ENCODE measurements around the gene RCHY1. TPM values are rescaled to one million over a fixed set of nuclear protein-coding genes. Genes with fewer than 3 reads are reported as not detected.
A peak's percentile ranks its signal among the peaks of the same experiment; 100 is the strongest.

The RCHY1 gene
- total and polyA plus RNA-seq, 10 donors, result 9.4 to 51.2 (median 39.7) TPM

DNA sequence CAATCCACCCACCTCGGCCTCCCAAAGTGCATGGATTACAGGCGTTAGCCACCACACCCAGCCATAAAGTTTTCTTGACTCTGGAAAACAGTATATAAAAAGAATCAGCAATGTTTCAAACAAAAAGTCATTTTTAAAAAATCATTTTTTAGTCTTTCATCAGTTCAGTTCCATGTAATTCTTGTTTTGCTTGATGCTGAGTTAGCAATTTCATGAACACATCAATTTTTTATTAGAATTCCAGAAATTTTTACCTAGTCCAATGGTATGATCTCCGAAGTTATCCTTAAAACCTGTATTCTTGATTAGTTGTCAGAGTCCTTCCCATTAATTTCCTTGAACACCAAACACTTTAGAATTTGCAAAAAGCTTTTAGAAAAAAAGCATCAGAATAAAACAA lies 56.8 kb downstream of the RCHY1 start:
- no peak for DNase-seq
- WGBS, 5 donors, result 78 to 94% (median 88%) methylated on average over 3 of the region's 3 CpGs
- TF ChIP-seq POLR2A (IDR thresholded peaks at IDR 0.05), result no peak
- TF ChIP-seq, protein P1, sequence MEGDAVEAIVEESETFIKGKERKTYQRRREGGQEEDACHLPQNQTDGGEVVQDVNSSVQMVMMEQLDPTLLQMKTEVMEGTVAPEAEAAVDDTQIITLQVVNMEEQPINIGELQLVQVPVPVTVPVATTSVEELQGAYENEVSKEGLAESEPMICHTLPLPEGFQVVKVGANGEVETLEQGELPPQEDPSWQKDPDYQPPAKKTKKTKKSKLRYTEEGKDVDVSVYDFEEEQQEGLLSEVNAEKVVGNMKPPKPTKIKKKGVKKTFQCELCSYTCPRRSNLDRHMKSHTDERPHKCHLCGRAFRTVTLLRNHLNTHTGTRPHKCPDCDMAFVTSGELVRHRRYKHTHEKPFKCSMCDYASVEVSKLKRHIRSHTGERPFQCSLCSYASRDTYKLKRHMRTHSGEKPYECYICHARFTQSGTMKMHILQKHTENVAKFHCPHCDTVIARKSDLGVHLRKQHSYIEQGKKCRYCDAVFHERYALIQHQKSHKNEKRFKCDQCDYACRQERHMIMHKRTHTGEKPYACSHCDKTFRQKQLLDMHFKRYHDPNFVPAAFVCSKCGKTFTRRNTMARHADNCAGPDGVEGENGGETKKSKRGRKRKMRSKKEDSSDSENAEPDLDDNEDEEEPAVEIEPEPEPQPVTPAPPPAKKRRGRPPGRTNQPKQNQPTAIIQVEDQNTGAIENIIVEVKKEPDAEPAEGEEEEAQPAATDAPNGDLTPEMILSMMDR (IDR thresholded peaks at IDR 0.05 in 8 of 11, conservative IDR thresholded peaks at IDR 0.05 in 3 of 11), result no peak
- TF ChIP-seq POLR2AphosphoS5 (IDR thresholded peaks at IDR 0.05), result no peak
- Histone ChIP-seq H3K4me1 (no peaks in the 10 kb centered on the region), H3K4me3 (no peak overlapping the region), H3K27me3 (replicated peaks in 1 of 7) (peaks cover 0 to 27% (median 0%) of the 10 kb centered on the region in 7 donors), H3K36me3 (no peaks in the 10 kb centered on the region), H3K27ac (no peak overlapping the region), H3K9me3 (peaks cover 0 to under 1% (median 0%) of the 10 kb centered on the region in 8 donors)
- intact Hi-C loops (cut with DNase I; ENCODE audit: low total_unique reads), result no loop called here

DNA sequence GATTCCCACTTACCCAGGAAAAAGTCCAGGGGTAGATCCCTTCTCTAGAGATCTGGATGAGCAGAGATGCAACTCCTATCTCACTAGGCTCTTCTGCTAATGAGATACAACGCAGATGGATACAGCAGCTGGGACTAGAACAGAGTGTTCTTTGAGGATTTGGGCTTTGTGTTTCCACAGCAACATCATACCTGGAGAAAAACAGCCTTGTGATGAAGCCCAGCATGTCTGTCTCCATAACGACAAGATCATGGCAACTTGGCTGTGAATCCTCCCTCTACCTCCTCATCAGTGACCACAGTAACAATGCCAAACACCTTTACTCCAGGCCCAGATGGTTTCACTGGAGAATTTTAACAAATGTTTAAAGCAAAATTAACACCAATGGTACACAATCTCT lies 80.1 kb downstream of the RCHY1 start:
- Histone ChIP-seq H3K27me3 (replicated peaks in 1 of 7) (no peaks in the 10 kb centered on the region), H3K9me3 (peaks cover 0 to 25% (median 19%) of the 10 kb centered on the region in 8 donors), H3K27ac (no peak overlapping the region), H3K4me3 (no peak overlapping the region), H3K36me3 (no peaks in the 10 kb centered on the region), H3K4me1 (no peaks in the 10 kb centered on the region)
- WGBS, 5 donors, result 45 to 97% (median 68%) methylated on average over 2 of the region's 2 CpGs
- no peak for TF ChIP-seq POLR2AphosphoS5 (IDR thresholded peaks at IDR 0.05)
- TF ChIP-seq, protein P1 (IDR thresholded peaks at IDR 0.05 in 8 of 11, conservative IDR thresholded peaks at IDR 0.05 in 3 of 11), result no peak
- TF ChIP-seq POLR2A (IDR thresholded peaks at IDR 0.05), result no peak
- intact Hi-C loops (cut with DNase I; ENCODE audit: low total_unique reads), result no loop called here
- DNase-seq, result no peak

DNA sequence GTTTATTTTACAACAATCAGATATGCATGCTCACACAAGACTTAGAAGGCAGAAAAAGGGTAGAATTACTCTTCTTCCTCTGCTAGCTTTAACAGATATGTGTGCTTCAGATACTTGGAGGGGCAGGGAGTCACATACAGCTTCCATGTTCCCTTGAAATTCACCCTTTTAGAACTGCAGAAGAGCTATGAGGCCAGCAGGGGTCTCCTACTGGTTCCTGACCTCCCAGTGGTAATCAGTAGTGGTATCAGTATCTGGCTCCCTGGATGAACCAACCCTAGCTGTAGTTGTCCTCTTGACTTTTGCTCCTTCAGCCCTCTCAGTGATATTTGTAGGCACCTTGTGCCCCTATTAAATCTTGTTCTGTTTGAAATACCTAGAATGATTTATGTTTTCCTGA lies 81.5 kb downstream of the RCHY1 start:
- H3K9me3 ChIP-seq, result peaks cover 0 to 24% (median 18%) of the 10 kb centered on the region in 8 donors
- H3K4me1 ChIP-seq, result no peaks in the 10 kb centered on the region
- TF ChIP-seq, protein P1 (IDR thresholded peaks at IDR 0.05 in 8 of 11, conservative IDR thresholded peaks at IDR 0.05 in 3 of 11), result peak in 1 of 11 experiments; percentile 13
- no peak for TF ChIP-seq POLR2AphosphoS5 (IDR thresholded peaks at IDR 0.05)
- no peak for DNase-seq
- no peak overlapping the region for H3K4me3 ChIP-seq
- no peaks in the 10 kb centered on the region for H3K27me3 ChIP-seq (replicated peaks in 1 of 7)
- H3K27ac ChIP-seq, result no peak overlapping the region
- no peaks in the 10 kb centered on the region for H3K36me3 ChIP-seq
- intact Hi-C loops (cut with DNase I; ENCODE audit: low total_unique reads), result no loop called here

DNA sequence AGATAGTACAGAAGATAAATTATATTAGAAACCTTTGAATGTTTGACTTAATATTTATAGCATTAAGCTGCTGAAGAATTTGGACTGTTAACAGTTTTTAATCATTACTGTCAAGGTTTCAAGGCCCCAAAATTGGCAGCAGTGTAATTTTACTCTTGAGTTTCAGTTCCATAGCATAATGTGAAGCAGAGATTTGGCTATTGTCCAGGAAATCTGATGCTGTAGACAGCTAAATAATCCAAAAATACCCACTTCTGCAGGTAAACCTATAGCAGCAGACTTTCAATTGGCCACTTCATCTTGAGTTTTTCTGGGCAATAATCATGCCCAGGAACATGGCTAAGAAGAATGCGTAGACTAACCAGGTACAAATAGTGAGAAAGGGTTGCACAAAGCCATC lies 85.0 kb downstream of the RCHY1 start:
- intact Hi-C loops (cut with DNase I; ENCODE audit: low total_unique reads), result no loop called here
- TF ChIP-seq, protein P1 (IDR thresholded peaks at IDR 0.05 in 8 of 11, conservative IDR thresholded peaks at IDR 0.05 in 3 of 11), result no peak
- TF ChIP-seq POLR2AphosphoS5 (IDR thresholded peaks at IDR 0.05), result no peak
- TF ChIP-seq POLR2A (IDR thresholded peaks at IDR 0.05), result no peak
- DNase-seq, result no peak

More for the DNA sequence above, 85.0 kb downstream of the RCHY1 start:
- Histone ChIP-seq H3K27ac (no peak overlapping the region), H3K4me3 (no peak overlapping the region), H3K27me3 (replicated peaks in 1 of 7) (no peaks in the 10 kb centered on the region), H3K4me1 (no peaks in the 10 kb centered on the region), H3K9me3 (peaks cover 0 to 3% (median 0%) of the 10 kb centered on the region in 8 donors), H3K36me3 (no peaks in the 10 kb centered on the region)
- 0 to 71% (median 56%) methylated on average over 1 of the region's 1 CpG for WGBS, 5 donors

Other genes starting within 250 kb of the RCHY1 start
- 10 to 100 TPM; 17.9 to 42.0 (median 25.7) TPM for gene THAP6, start 70 bp upstream of the RCHY1 start, total RNA-seq
- gene THAP6, start 70 bp upstream of the RCHY1 start, polyA plus RNA-seq, result 1 to 10 TPM; 3.1 to 5.3 (median 4.1) TPM
- not detected for gene ODAPH, start 41.7 kb upstream of the RCHY1 start, total RNA-seq
- gene ODAPH, start 41.7 kb upstream of the RCHY1 start, polyA plus RNA-seq, result under 1 TPM in 1 of 3 donors, not detected in 2; 0.74 TPM
- gene CDKL2, start 116.1 kb upstream of the RCHY1 start, total RNA-seq, result under 1 TPM in 4 of 7 donors, not detected in 3; 0.27 to 0.40 (median 0.39) TPM
- under 1 TPM; 0.03 to 0.04 (median 0.03) TPM for gene CDKL2, start 116.1 kb upstream of the RCHY1 start, polyA plus RNA-seq
- 100 to 1,000 TPM in 5 of 7 donors, 10 to 100 TPM in 2; 90.8 to 113 (median 106) TPM for gene G3BP2, start 159.0 kb upstream of the RCHY1 start, total RNA-seq
- 10 to 100 TPM; 15.2 to 31.9 (median 19.9) TPM for gene G3BP2, start 159.0 kb upstream of the RCHY1 start, polyA plus RNA-seq
- gene USO1, start 210.2 kb upstream of the RCHY1 start, total RNA-seq, result 10 to 100 TPM; 42.9 to 64.8 (median 51.9) TPM
- gene USO1, start 210.2 kb upstream of the RCHY1 start, polyA plus RNA-seq, result 10 to 100 TPM; 16.4 to 20.6 (median 19.3) TPM